K562 (cell line): ENCODE results near the gene SPRY4. TPM values are rescaled to one million over a fixed set of nuclear protein-coding genes. Genes with fewer than 3 reads are reported as not detected.
A peak's percentile ranks its signal among the peaks of the same experiment; 100 is the strongest.

Experiments used
- BMI1 ChIP-seq: fragments of 150-350 bp; IDR thresholded peaks from 2 replicates; pipeline ENCODE4 v1.6.1; 2014; ENCODE audit warnings: low read length
- CBX2 ChIP-seq: fragments of 200-600 bp; sonication (generic); IDR thresholded peaks from one replicate; pipeline ENCODE4 v1.6.1; 2012; ENCODE audit warnings: mild to moderate bottlenecking, low read length, inconsistent platforms; ENCODE audit not compliant: insufficient read depth, poor library complexity, severe bottlenecking
- CHD4 ChIP-seq: fragments of 200-600 bp; sonication (generic); IDR thresholded peaks from 3 replicates; pipeline ENCODE4 v1.6.1; 2012; ENCODE audit warnings: low read depth, mild to moderate bottlenecking, mixed read lengths, low read length, inconsistent platforms; ENCODE audit not compliant: insufficient read depth, insufficient replicate concordance, poor library complexity, severe bottlenecking
- FUS ChIP-seq: fragments of 200-400 bp; formaldehyde crosslinking; optimal IDR thresholded peaks from 2 replicates; pipeline ENCODE3; 2017; ENCODE audit warnings: low read depth, low read length
- HINFP ChIP-seq: fragments of 450-650 bp; conservative IDR thresholded peaks from 2 replicates; pipeline ENCODE4 v1.6.1; 2016; ENCODE audit warnings: missing genetic modification characterization, low read depth, mild to moderate bottlenecking, control low read depth, missing compliant biosample characterization
- HMGN3 ChIP-seq: IDR thresholded peaks from 2 replicates; pipeline ENCODE4 v1.6.1; 2011; ENCODE audit warnings: borderline replicate concordance, low read depth, mild to moderate bottlenecking, mixed read lengths, low read length; ENCODE audit not compliant: insufficient read length; ENCODE audit errors: extremely low read depth
- HNRNPH1 ChIP-seq: fragments of 200-400 bp; formaldehyde crosslinking; optimal IDR thresholded peaks from 2 replicates; pipeline ENCODE3; 2017; ENCODE audit warnings: low read depth, mild to moderate bottlenecking, low read length, moderate library complexity
- HNRNPL ChIP-seq: fragments of 200-400 bp; formaldehyde crosslinking; IDR thresholded peaks from 2 replicates; pipeline ENCODE4 v1.6.1; 2017; ENCODE audit warnings: low read depth, mild to moderate bottlenecking, low read length
- ID3 ChIP-seq, 2 experiments: fragments of 250-450 bp in 1 of 2; fragments of 450-650 bp in 1 of 2; sonication (Bioruptor Pico) in 1 of 2; IDR thresholded peaks; 2 replicates each; pipeline versions ENCODE4 v1.6.1 to v1.8.0; 2016 to 2021; ENCODE audit warnings: mild to moderate bottlenecking in 2 of 2, moderate library complexity in 2 of 2, missing compliant biosample characterization in 1 of 2, missing genetic modification characterization in 1 of 2
- IRF9 ChIP-seq: fragments of 450-650 bp; IDR thresholded peaks from 2 replicates; pipeline ENCODE4 v1.6.1; 2016; ENCODE audit warnings: missing biosample characterization, missing genetic modification characterization
- NFIX ChIP-seq: fragments of 250-450 bp; sonication (Bioruptor Pico); IDR thresholded peaks from 2 replicates; pipeline ENCODE4 v1.4.0; 2020; ENCODE audit warnings: low read depth, mild to moderate bottlenecking, moderate library complexity
- NR2F6 ChIP-seq: fragments of 450-650 bp; formaldehyde crosslinking; IDR thresholded peaks from 2 replicates; pipeline ENCODE4 v1.4.0; 2020; ENCODE audit warnings: mild to moderate bottlenecking
- NR3C1 ChIP-seq: sonication (generic); formaldehyde crosslinking; IDR thresholded peaks from 2 replicates; pipeline ENCODE4 v1.8.1; 2022; ENCODE audit warnings: missing genetic modification reagents
- PHB ChIP-seq: fragments of 250-450 bp; sonication (Bioruptor Pico); IDR thresholded peaks from 2 replicates; pipeline ENCODE4 v1.5.0; 2021
- PRPF4 ChIP-seq: fragments of 200-400 bp; formaldehyde crosslinking; IDR thresholded peaks from one replicate; pipeline ENCODE4 v1.6.1; 2017; ENCODE audit warnings: low read length, low read depth, mild to moderate bottlenecking; ENCODE audit not compliant: insufficient read depth, poor library complexity, severe bottlenecking
- SIN3B ChIP-seq: fragments of 450-650 bp; IDR thresholded peaks from 2 replicates; pipeline ENCODE4 v1.6.1; 2017; ENCODE audit warnings: low read depth, mild to moderate bottlenecking, moderate library complexity
- SLC30A9 ChIP-seq: fragments of 250-450 bp; sonication (Bioruptor Pico); IDR thresholded peaks from 2 replicates; pipeline ENCODE4 v1.8.0; 2022; ENCODE audit warnings: mild to moderate bottlenecking, moderate library complexity
- SMARCA4 ChIP-seq: fragments of 450-650 bp; IDR thresholded peaks from 2 replicates; pipeline ENCODE4 v1.6.1; 2016
- SNAPC5 ChIP-seq: fragments of 250-450 bp; sonication (Bioruptor Pico); IDR thresholded peaks from 2 replicates; pipeline ENCODE4 v1.8.0; 2021; ENCODE audit warnings: moderate library complexity, mild to moderate bottlenecking, inconsistent platforms
- SPI1 ChIP-seq: IDR thresholded peaks from 2 replicates; pipeline ENCODE4 v1.6.1; 2011; ENCODE audit warnings: low read depth, low read length, control low read depth, borderline replicate concordance
- SRSF7 ChIP-seq: fragments of 200-400 bp; formaldehyde crosslinking; optimal IDR thresholded peaks from 2 replicates; pipeline ENCODE3; 2017; ENCODE audit warnings: mild to moderate bottlenecking, low read depth, low read length
- STAG1 ChIP-seq: sonication (generic); formaldehyde crosslinking; IDR thresholded peaks from 2 replicates; pipeline ENCODE4 v1.5.0; 2020; ENCODE audit warnings: missing genetic modification reagents, borderline replicate concordance
- WHSC1 ChIP-seq: IDR thresholded peaks from one replicate; pipeline ENCODE4 v1.6.1; 2012; ENCODE audit warnings: low read length, control low read depth, inconsistent platforms
- ZNF184 ChIP-seq: sonication (generic); formaldehyde crosslinking; IDR thresholded peaks from 2 replicates; pipeline ENCODE4 v1.5.0; 2020; ENCODE audit warnings: missing genetic modification reagents
- ZNF408 ChIP-seq: fragments of 250-450 bp; sonication (Bioruptor Pico); IDR thresholded peaks from 2 replicates; pipeline ENCODE4 v1.4.0; 2020; ENCODE audit warnings: low read depth, mild to moderate bottlenecking, moderate library complexity
- ZNF57 ChIP-seq: fragments of 450-650 bp; formaldehyde crosslinking; IDR thresholded peaks from 2 replicates; pipeline ENCODE4 v1.4.0; 2020; ENCODE audit warnings: mild to moderate bottlenecking, moderate library complexity
- ZNF699 ChIP-seq: fragments of 250-450 bp; sonication (Bioruptor Pico); IDR thresholded peaks from 2 replicates; pipeline ENCODE4 v1.8.0; 2021; ENCODE audit warnings: mild to moderate bottlenecking, moderate library complexity; ENCODE audit not compliant: insufficient replicate concordance
- polyA plus RNA-seq, 8 experiments: library from polyadenylated mRNA; depleted of rRNA in 4 of 8; stranded (reverse) in 5 of 8; unstranded in 3 of 8; fragments of >200 nt; fragmentation: Nextera tagmentation in 2 of 8; fragmentation: Illumina TruSeq in 1 of 8; extraction: Ambion mirVana in 2 of 8; extraction: Trizol in 1 of 8; gene quantifications; 2 replicates each; pipeline versions ENCODE4 v1.2.1 to v1.2.3, GENCODE V29; 2011 to 2014; ENCODE audit warnings: inconsistent platforms in 1 of 8, missing spikeins in 1 of 8
- total RNA-seq, 7 experiments: library from RNA; depleted of rRNA in 6 of 7; stranded (reverse); fragments of >200 nt in 6 of 7; fragmentation: Illumina TruSeq in 2 of 7; extraction: Trizol in 2 of 7; gene quantifications; 2 replicates each; pipeline versions ENCODE4 v1.2.1 to v1.2.3, GENCODE V29; 2011 to 2021; ENCODE audit warnings: low replicate concordance in 1 of 7

Gene SPRY4
- total and polyA plus RNA-seq, 9 of the 15 experiments (the other 6 are each of a cell fraction or from before 2014, with no cell fraction given), result 2.6 to 24.2 (median 9.5) TPM

GRCh38 chr5:142356716-142357468 is 32.1 kb upstream of the SPRY4 start (continued):
- no peak for TF ChIP-seq ID3 (CRISPR knock-in tag; IDR thresholded peaks at IDR 0.05)
- peak; percentile 70 for TF ChIP-seq ID3 (tag; IDR thresholded peaks at IDR 0.05)
- no peak for TF ChIP-seq NFIX (CRISPR knock-in tag)
- no peak for TF ChIP-seq HINFP (tag)
- no peak for TF ChIP-seq PHB (CRISPR knock-in tag)
- no peak for TF ChIP-seq HNRNPH1
- no peak for TF ChIP-seq HNRNPL
- TF ChIP-seq ZNF57 (CRISPR knock-in tag), result no peak
- TF ChIP-seq SIN3B, result no peak
- no peak for TF ChIP-seq BMI1
- TF ChIP-seq SRSF7, result no peak
- peak; percentile 43 for TF ChIP-seq PRPF4
- no peak for TF ChIP-seq SNAPC5 (CRISPR knock-in tag)
- TF ChIP-seq ZNF699 (CRISPR knock-in tag), result no peak
- no peak for TF ChIP-seq ZNF408 (CRISPR knock-in tag)
- peak; percentile 78 for TF ChIP-seq SPI1
- TF ChIP-seq IRF9, result no peak
- no peak for TF ChIP-seq CBX2
- TF ChIP-seq SMARCA4, result no peak
- no peak for TF ChIP-seq NR2F6 (CRISPR knock-in tag)
- no peak for TF ChIP-seq CHD4
- no peak for TF ChIP-seq ZNF184 (CRISPR knock-in tag)
- TF ChIP-seq FUS, result peak; percentile 30
- 0 out of 2 replicates have a peak, but pooled peaks have one; percentile 16 for TF ChIP-seq STAG1 (CRISPR knock-in tag)
- TF ChIP-seq NR3C1, result no peak
- peak; percentile 99 for TF ChIP-seq HMGN3
- TF ChIP-seq SLC30A9 (CRISPR knock-in tag), result no peak
- TF ChIP-seq WHSC1, result no peak
